Esophagus squamous epithelium (tissue), 4 donors: ENCODE results near the gene NUDT16L1.

ENCODE experiments used
- POLR2A ChIP-seq, 4 donors: fragments of 450-650 bp; IDR thresholded peaks; one replicate each; pipeline ENCODE4 v1.6.1; 2017; ENCODE audit warnings: antibody characterized with exemption in 4 of 4, mild to moderate bottlenecking in 4 of 4, moderate library complexity in 3 of 4
- TF ChIP-seq, protein P1 (sequence below), 6 experiments: fragments of 450-650 bp in 4 of 6; fragments of 200-600 bp in 2 of 6; sonication (generic) in 2 of 6; IDR thresholded peaks; one replicate each; pipeline ENCODE4 v1.5.1; 2016 to 2019; ENCODE audit warnings: antibody characterized with exemption in 6 of 6, mild to moderate bottlenecking in 4 of 6, moderate library complexity in 4 of 6

DNA sequence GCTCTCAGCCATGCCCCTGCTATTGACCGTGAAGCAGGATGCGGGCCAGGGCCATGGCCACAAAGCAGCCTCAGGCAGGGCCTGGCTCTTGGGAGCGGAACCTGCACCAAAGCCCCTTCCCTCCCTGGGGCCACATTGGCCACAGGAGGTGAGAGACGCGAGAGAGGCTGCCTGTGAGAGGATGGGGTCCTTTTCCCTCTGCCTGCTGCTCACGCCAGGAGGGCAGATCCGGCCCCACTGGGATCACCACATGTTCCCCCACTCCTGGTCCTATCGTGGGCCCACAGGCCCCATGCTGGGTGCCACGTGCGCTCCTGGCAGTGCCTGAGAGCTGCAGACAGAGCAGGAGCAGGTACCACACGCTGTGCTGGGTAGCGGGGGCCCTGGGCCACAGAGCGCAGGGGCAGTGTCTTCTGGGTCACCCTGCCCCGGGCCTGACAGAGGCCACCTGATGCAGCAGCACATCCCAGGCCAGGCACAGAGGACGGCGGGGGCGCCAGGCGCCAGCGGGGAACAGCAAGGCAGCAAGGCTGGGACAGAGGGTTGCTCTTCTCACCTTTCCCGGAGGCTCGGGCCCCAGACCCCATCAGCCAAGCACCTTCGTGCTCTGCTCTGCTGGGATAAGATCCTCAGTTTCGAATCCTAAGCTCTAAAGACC is 9.2 kb upstream of the NUDT16L1 start:
- TF ChIP-seq POLR2A (IDR thresholded peaks at IDR 0.05) = no peak
- TF ChIP-seq, protein P1, sequence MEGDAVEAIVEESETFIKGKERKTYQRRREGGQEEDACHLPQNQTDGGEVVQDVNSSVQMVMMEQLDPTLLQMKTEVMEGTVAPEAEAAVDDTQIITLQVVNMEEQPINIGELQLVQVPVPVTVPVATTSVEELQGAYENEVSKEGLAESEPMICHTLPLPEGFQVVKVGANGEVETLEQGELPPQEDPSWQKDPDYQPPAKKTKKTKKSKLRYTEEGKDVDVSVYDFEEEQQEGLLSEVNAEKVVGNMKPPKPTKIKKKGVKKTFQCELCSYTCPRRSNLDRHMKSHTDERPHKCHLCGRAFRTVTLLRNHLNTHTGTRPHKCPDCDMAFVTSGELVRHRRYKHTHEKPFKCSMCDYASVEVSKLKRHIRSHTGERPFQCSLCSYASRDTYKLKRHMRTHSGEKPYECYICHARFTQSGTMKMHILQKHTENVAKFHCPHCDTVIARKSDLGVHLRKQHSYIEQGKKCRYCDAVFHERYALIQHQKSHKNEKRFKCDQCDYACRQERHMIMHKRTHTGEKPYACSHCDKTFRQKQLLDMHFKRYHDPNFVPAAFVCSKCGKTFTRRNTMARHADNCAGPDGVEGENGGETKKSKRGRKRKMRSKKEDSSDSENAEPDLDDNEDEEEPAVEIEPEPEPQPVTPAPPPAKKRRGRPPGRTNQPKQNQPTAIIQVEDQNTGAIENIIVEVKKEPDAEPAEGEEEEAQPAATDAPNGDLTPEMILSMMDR (IDR thresholded peaks at IDR 0.05) = no peak
